T47D (cell line): ENCODE measurements around the gene DPP10.

Experiments used
- DNase-seq, 2 experiments: peaks; one replicate each; pipeline versions ENCODE4 v3.0.0 to v3.0.0-alpha.2; 2011 to 2012; ENCODE audit warnings: low read depth in 1 of 2, low spot score in 1 of 2
- JUND ChIP-seq: IDR thresholded peaks from 2 replicates; pipeline ENCODE4 v1.6.1; 2012; ENCODE audit warnings: low read depth
- in situ Hi-C: cut with HindIII; loops from 2 replicates; pipeline ENCODE4 v1.10.0; 2016; ENCODE audit warnings: low sequenced_read_pairs, low pct_unique_long_range_greater_than_20kb

Gene DPP10

DNA sequence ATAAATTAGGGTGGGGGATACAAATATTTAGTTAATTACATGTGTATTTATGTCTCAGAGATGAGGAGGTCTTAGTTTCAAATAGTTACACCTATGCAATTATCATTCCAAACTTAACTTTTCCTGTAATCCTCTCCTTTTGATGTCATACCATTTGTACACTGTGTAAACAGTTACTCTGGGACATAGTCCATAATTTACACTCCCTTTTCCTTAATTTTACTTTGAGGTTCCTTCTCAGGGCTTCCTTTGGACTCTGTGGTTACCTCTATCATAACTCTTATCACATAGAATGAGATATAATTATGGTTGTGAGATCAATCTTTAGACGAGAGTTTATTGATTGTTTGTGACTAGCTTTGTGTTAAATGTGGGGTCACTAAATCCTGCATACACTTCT is 84.4 kb downstream of the DPP10 start:
- in situ Hi-C loops = no loop called here
- DNase-seq = no peak
- no peak for TF ChIP-seq JUND

DNA sequence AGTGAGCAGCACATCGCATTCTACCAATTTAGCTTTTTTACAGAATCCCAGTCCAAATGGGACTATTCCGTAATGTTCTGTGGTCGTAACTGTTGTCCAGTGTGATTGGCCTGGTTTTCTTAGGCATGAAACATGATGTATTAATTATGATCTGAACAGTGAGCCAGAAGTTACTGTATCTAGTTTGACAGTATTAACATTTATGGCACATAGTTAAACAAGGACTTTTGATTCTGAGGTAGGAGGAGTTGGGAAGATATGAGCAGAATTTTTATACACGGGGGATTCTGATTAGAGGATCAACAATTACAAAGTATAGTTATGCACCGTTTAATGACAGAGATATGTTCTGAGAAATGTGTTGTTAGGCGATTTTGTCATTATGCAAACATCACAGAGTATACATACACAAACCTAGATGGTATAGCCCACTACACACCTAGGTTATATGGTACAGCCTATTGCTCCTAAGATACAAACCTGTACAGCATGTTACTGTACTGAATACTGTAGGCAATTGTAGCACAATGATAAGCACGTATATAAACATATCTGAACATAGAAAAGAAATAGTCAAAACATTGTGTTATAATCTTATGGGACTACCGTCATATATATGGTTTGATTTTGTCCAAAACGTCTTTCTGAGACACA is 85.0 kb downstream of the DPP10 start:
- DNase-seq = no peak
- in situ Hi-C loops = no loop called here
- TF ChIP-seq JUND = no peak

GRCh38 chr2:114534116-114535084 is 92.0 kb downstream of the DPP10 start:
- TF ChIP-seq JUND = no peak
- no peak for DNase-seq
- in situ Hi-C loops = no loop called here

GRCh38 chr2:114537777-114538176 is 95.3 kb downstream of the DPP10 start:
- in situ Hi-C loops = no loop called here
- TF ChIP-seq JUND = no peak
- DNase-seq = no peak

GRCh38 chr2:114542695-114543094 is 100.3 kb downstream of the DPP10 start:
- no peak for TF ChIP-seq JUND
- DNase-seq = no peak
- in situ Hi-C loops = no loop called here

DNA sequence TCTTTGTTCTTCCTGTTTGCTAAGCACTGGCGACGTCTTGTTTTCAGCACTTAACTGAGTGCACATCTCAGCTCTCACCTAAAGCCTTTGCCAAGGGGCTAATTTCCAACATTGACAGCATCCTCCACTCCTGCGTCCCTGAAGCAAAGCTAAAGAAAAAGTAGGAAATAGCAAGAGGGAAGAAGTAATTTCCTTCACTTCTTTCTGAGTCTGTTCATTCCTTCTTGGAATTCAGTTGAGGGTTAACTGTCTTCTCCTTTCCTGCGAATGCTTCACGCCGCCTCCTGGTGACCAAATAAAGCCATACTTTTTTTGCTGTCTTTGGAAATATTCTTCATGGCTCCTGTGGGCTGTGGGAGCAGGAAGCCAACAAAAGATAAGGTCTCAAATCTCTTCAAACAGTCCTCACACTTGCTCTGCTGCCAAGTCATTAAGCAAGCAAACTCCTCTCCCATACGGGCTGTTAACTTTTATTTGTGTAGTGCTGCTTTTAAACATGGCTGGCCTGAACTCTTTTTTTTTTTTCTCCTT is 100.9 kb downstream of the DPP10 start:
- in situ Hi-C loops = no loop called here
- peak in 1 of 2 experiments; percentile 27 for DNase-seq
- no peak for TF ChIP-seq JUND

DNA sequence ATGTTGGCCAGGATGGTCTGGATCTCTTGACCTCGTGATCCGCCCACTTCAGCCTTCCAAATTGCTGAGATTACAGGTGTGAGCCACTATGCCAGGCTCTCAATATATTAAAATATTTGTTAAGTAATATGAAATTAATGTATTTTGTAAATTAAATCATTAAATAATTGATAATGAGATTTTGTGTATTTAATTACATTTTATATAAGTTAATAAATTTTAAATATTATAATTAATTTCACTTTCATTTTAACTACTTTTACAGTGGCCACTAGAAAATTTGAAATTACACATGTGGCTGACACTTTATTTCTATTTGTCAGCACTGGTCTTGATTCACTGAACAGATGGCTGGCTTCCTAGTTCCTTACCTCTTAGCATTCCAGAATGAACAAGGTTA is 102.6 kb downstream of the DPP10 start:
- in situ Hi-C loops = no loop called here
- no peak for TF ChIP-seq JUND

GRCh38 chr2:114546531-114546930 is 104.1 kb downstream of the DPP10 start:
- no peak for TF ChIP-seq JUND
- no peak for DNase-seq
- in situ Hi-C loops = no loop called here

More for the DNA sequence above, 102.6 kb downstream of the DPP10 start:
- DNase-seq = no peak

- no peak for TF ChIP-seq JUND
- in situ Hi-C loops = no loop called here
Observed at GRCh38 chr2:114548151-114548550, 105.7 kb downstream of the DPP10 start.

DNA sequence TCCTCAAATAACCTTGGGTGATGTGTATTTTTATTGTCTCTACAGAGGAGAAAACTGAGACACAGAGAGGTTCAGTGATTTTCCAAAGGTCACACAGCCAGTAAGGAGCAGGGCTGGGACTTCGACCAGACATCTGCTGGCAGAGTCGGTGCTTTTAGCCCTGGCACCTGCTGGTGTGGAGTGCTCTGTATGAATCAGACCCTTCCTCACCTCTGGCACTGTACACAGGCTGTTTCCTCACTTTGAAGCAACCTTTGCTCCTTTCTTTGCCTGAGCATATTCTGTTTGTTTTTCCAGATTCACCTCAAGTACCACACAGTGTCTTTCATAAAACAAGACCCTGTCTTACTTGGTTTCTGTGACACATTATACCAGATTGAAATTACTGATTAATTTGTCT is 107.9 kb downstream of the DPP10 start:
- no peak for DNase-seq
- in situ Hi-C loops = no loop called here
- no peak for TF ChIP-seq JUND

More at GRCh38 chr2:114548151-114548550, 105.7 kb downstream of the DPP10 start:
- no peak for DNase-seq

GRCh38 chr2:114550895-114551793 is 108.7 kb downstream of the DPP10 start:
- no peak for TF ChIP-seq JUND
- in situ Hi-C loops = no loop called here

DNA sequence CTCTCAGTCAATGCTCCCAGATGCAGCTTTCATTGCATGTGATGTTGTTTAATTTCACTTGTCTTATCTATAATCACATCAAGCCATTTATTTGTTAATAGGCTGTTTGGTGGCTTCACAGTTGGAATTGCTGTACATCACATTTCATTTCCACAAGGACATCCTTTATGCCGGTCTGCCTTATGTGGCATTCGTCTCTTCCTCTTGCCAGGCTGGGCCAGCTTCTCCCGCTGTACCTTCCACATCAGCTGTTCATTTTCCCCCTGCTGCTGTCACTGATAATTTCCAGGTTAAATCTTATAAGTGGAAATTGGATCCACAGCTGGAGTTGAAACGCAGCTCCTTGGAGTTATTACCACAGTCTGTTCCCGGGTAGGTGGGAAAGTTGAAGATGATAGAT is 110.6 kb downstream of the DPP10 start:
- DNase-seq = no peak
- no peak for TF ChIP-seq JUND
- in situ Hi-C loops = no loop called here

More at GRCh38 chr2:114550895-114551793, 108.7 kb downstream of the DPP10 start:
- peak; percentile 30 to 66 for DNase-seq
